ACC112 (cell line): ENCODE measurements around the gene FBXL7.

Source experiments
- H2AFZ ChIP-seq: fragments of 200-600 bp; sonication (generic); one replicate; pipeline ENCODE4 v1.6.0; 2017; ENCODE audit warnings: antibody characterized with exemption, low read length; ENCODE audit not compliant: unreplicated experiment
- H3K27ac ChIP-seq: fragments of 200-600 bp; sonication (generic); 2 replicates; pipeline ENCODE4 v1.5.1; 2014; ENCODE audit warnings: low read depth, mild to moderate bottlenecking, antibody characterized with exemption, low read length, moderate library complexity
- H3K27me3 ChIP-seq: fragments of 200-600 bp; sonication (generic); 2 replicates; pipeline ENCODE4 v1.6.1; 2014; ENCODE audit warnings: mild to moderate bottlenecking, antibody characterized with exemption, low read length, moderate library complexity, mixed read lengths; ENCODE audit not compliant: insufficient read depth
- H3K36me3 ChIP-seq: fragments of 200-600 bp; sonication (generic); 2 replicates; pipeline ENCODE4 v1.6.1; 2016; ENCODE audit warnings: mild to moderate bottlenecking, antibody characterized with exemption, low read length, moderate library complexity, mixed read lengths; ENCODE audit not compliant: insufficient read depth
- H3K4me1 ChIP-seq: fragments of 200-600 bp; sonication (generic); one replicate; pipeline ENCODE4 v1.6.1; 2016; ENCODE audit warnings: low read length, mixed read lengths; ENCODE audit not compliant: insufficient read depth, unreplicated experiment, control insufficient read depth
- H3K4me3 ChIP-seq: fragments of 200-600 bp; sonication (generic); 2 replicates; pipeline ENCODE4 v1.5.1; 2014; ENCODE audit warnings: mild to moderate bottlenecking, low read depth, low read length
- H3K79me2 ChIP-seq: fragments of 200-600 bp; sonication (generic); one replicate; pipeline ENCODE4 v1.6.0; 2016; ENCODE audit warnings: low read length; ENCODE audit not compliant: control insufficient read depth, unreplicated experiment, insufficient read depth

Gene FBXL7

DNA sequence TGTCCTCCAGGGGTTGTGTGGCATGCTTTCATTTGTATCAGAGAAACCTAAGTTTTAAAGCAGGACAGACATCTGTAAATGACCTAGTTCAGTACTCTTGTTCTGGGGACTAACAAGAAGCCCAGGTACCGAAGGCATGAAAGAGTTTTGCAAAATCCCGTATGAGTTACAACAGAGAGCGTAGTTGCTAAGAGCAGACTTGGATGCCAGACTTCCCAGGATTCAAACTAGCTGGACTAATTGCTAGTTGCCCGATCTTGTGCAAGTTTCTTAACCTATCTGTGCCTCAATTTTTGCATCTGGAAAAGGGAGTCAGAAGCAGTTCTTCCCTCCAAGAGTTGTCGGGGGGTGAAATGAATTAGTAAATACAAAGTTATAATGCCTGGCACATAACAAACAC, 20.9 kb downstream of the FBXL7 start:
- Histone ChIP-seq H3K4me1 (peaks cover 21% of the 10 kb centered on the region), H3K79me2 (peaks cover 45% of the 10 kb centered on the region), H3K36me3 (no peaks in the 10 kb centered on the region), H3K27me3 (no peaks in the 10 kb centered on the region), H2AFZ (no peak overlapping the region), H3K4me3 (peak overlapping the region; percentile 39), H3K27ac (0 out of 2 replicates have a peak overlapping the region, but pooled peaks have one; percentile 8)

DNA sequence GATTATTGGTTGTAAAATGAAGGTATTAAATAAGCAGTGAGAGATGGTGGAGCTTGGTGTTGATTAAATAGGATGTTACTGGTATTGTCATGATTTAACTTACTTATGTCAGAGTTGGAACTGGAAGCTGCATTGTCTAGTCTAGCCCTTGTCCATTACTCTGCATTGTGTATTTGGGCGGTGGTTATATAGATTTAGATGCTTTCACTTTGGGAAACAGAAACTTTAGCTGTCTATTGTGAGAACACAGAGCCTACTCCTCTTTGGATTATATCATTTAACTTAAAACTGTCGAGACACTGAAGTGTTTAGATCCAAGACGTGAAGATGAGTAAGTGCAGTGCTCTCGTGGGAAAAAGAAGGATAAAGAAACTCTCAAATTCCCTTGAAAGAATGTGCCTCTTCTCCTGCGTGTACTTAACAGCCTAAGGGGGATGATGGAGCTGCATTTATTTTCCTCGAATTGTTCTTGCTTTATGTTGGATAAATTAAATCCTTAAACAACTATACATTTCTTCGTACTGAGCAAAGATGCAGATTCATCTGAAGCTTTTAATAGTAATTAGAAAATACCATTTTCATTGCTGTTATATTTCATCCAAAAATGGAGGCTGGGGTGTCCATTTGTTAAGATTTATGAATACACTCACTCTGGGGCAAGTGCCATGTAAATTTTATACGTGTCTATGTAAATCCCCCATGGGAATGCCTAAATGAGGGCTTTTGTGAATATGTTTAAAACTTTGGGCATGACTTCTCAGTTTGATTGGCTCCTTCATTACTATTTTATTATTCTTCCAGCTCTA, 21.6 kb downstream of the FBXL7 start:
- peak overlapping the region; percentile 40 for H2AFZ ChIP-seq
- H3K4me3 ChIP-seq: peak overlapping the region; percentile 39
- no peaks in the 10 kb centered on the region for H3K27me3 ChIP-seq
- H3K36me3 ChIP-seq: no peaks in the 10 kb centered on the region
- H3K27ac ChIP-seq: peak overlapping the region; percentile 8
- peaks cover 45% of the 10 kb centered on the region for H3K79me2 ChIP-seq
- peaks cover 21% of the 10 kb centered on the region for H3K4me1 ChIP-seq

DNA sequence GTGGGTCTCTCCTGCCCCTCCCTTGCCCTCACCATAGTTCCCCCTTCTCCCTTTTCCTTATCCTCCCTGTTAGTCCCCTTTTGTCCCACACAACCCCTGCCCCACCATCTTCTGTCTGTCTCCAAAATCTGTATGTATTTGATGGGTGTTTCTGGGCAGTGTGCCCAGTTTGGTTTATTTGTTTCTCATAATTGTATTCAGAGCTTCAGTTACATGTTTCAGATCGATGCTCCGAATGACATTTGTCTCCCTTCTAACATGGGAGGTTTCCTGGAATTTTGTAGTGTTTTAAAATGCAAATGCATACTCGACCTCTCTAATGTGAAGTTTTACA, 22.2 kb downstream of the FBXL7 start:
- no peak overlapping the region for H3K4me3 ChIP-seq
- no peak overlapping the region for H2AFZ ChIP-seq
- no peaks in the 10 kb centered on the region for H3K27me3 ChIP-seq
- peaks cover 21% of the 10 kb centered on the region for H3K4me1 ChIP-seq
- H3K79me2 ChIP-seq: peaks cover 45% of the 10 kb centered on the region
- no peak overlapping the region for H3K27ac ChIP-seq
- H3K36me3 ChIP-seq: no peaks in the 10 kb centered on the region

GRCh38 chr5:15524712-15525111, 24.7 kb downstream of the FBXL7 start:
- Histone ChIP-seq H3K36me3 (no peaks in the 10 kb centered on the region), H3K4me3 (no peak overlapping the region), H3K79me2 (peaks cover 33% of the 10 kb centered on the region), H2AFZ (no peak overlapping the region), H3K4me1 (peaks cover 21% of the 10 kb centered on the region), H3K27ac (no peak overlapping the region), H3K27me3 (no peaks in the 10 kb centered on the region)

DNA sequence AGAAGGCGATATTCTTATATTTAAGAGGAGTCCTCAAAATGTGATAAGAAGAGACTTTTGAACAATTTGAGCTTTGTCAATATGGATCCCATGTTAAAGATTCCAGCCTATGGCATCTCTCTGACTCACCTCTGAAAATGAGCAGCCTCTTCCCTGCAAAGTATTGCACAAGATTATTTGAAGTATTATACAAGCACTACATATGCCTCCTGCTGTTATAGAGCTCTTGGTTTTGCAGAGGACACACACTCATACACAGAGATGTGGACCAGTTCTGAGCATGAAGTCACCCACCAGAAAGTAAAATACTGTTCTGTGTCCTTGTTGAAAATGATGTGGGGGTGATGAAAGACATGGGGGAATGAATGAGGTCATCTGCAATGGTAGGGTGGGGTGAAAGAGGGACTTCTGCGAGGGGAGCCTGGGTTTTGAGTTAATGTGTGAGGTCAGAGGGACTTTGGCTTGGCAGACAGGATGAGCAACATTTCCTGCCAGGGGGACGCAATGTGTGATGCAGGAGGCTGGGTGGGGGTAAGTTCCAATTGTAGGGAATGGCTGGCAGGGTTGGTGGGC, 25.8 kb downstream of the FBXL7 start:
- Histone ChIP-seq H3K4me3 (no peak overlapping the region), H3K79me2 (peaks cover 26% of the 10 kb centered on the region), H2AFZ (no peak overlapping the region)

DNA sequence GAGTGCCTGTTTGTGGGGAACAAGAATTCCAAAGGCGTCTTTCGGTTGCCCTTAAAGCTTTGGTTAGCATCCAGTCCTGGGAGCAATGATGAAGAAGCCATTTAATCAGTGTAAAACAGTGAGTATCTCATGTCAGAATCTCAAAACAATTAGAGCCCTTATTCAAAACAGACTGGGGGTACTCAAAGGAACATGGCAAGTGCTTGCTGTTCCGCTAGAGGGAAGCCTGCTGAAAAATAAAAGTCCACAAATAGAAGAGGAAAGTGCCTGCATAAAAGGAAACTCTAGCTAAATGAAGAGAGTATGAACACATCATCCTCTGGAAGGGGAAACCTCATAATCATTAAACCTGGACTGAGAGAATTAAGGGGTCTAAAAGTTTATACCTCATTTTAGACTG, 26.4 kb downstream of the FBXL7 start:
- peaks cover 14% of the 10 kb centered on the region for H3K4me1 ChIP-seq
- H3K36me3 ChIP-seq: no peaks in the 10 kb centered on the region
- peaks cover 21% of the 10 kb centered on the region for H3K79me2 ChIP-seq
- no peak overlapping the region for H3K27ac ChIP-seq
- no peak overlapping the region for H2AFZ ChIP-seq
- no peaks in the 10 kb centered on the region for H3K27me3 ChIP-seq
- no peak overlapping the region for H3K4me3 ChIP-seq

More for the DNA sequence above, 25.8 kb downstream of the FBXL7 start:
- Histone ChIP-seq H3K36me3 (no peaks in the 10 kb centered on the region), H3K27ac (no peak overlapping the region), H3K27me3 (no peaks in the 10 kb centered on the region), H3K4me1 (peaks cover 19% of the 10 kb centered on the region)

- Histone ChIP-seq H2AFZ (no peak overlapping the region), H3K27me3 (no peaks in the 10 kb centered on the region), H3K4me3 (no peak overlapping the region), H3K4me1 (peaks cover 17% of the 10 kb centered on the region), H3K36me3 (no peaks in the 10 kb centered on the region), H3K79me2 (peaks cover 11% of the 10 kb centered on the region), H3K27ac (no peak overlapping the region)
Observed at GRCh38 chr5:15528476-15528875, 28.5 kb downstream of the FBXL7 start.

GRCh38 chr5:15529013-15529412, 29.0 kb downstream of the FBXL7 start:
- Histone ChIP-seq H3K4me1 (peaks cover 20% of the 10 kb centered on the region), H3K27me3 (no peaks in the 10 kb centered on the region), H3K4me3 (no peak overlapping the region), H3K36me3 (no peaks in the 10 kb centered on the region), H2AFZ (no peak overlapping the region), H3K79me2 (peaks cover 11% of the 10 kb centered on the region), H3K27ac (no peak overlapping the region)

- Histone ChIP-seq H3K4me3 (no peak overlapping the region), H2AFZ (no peak overlapping the region), H3K4me1 (peaks cover 20% of the 10 kb centered on the region), H3K79me2 (peaks cover 12% of the 10 kb centered on the region), H3K36me3 (peaks cover 3% of the 10 kb centered on the region; the same call in 1 of the 2 replicates), H3K27ac (no peak overlapping the region), H3K27me3 (no peaks in the 10 kb centered on the region)
Observed at GRCh38 chr5:15529821-15530220, 29.8 kb downstream of the FBXL7 start.

DNA sequence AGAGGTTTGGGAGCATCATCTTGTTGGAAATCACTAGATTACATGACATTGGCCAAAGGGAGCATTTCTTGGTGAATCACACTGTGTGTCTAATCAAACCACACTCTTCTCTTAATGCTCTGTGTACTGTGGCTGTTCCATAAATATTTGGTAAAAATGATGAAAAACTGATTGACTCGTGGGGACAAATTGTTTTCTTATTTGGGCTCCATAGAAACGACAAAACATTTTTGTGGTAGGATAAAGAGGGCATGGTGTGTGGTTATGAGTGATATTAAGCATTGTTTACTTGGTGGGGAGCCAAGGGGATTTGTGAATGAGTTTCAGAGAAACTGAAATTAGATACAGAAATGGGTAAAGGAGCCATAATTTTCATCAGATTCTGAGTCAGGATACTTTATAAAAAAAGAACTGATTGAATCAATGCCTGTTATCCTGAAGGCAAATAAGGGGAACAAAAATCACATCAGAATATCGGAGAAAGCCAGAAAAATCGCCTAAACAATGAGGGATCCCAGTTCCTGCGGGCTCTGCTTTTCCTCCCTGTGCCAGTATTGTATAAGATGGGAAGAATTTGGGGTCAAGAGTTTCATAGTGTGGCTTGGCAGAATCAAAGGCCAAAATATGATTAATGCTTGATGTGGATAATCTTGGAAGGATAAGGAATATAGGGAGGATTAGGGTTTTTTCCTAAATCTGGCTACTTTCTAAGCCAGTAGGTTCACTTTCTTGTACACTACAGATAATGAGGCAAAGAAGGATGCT, 33.3 kb downstream of the FBXL7 start:
- Histone ChIP-seq H3K27ac (peak overlapping the region; percentile 88), H3K4me1 (peaks cover 14% of the 10 kb centered on the region), H3K36me3 (peaks cover 3% of the 10 kb centered on the region; the same call in 1 of the 2 replicates), H3K27me3 (no peaks in the 10 kb centered on the region), H2AFZ (no peak overlapping the region), H3K79me2 (peaks cover 10% of the 10 kb centered on the region), H3K4me3 (peak overlapping the region; percentile 49)
